ENCODE measurements around the gene APOBEC3H.
"Not testable (repeated sequence)": the region's sequence is repeated elsewhere in the genome, so short reads cannot be mapped to it uniquely, and the experiment has no call there.

The APOBEC3H gene

GRCh38 chr22:39070186-39070585, 26.9 kb upstream of the APOBEC3H start:
- in situ Hi-C loops (cut with MboI; ENCODE audit: low pct_unique_long_range_greater_than_20kb, low sequenced_read_pairs, unreplicated experiment) = no loop called here
- no peak for DNase-seq (ENCODE audit: low spot score)
- TF ChIP-seq, protein P1, sequence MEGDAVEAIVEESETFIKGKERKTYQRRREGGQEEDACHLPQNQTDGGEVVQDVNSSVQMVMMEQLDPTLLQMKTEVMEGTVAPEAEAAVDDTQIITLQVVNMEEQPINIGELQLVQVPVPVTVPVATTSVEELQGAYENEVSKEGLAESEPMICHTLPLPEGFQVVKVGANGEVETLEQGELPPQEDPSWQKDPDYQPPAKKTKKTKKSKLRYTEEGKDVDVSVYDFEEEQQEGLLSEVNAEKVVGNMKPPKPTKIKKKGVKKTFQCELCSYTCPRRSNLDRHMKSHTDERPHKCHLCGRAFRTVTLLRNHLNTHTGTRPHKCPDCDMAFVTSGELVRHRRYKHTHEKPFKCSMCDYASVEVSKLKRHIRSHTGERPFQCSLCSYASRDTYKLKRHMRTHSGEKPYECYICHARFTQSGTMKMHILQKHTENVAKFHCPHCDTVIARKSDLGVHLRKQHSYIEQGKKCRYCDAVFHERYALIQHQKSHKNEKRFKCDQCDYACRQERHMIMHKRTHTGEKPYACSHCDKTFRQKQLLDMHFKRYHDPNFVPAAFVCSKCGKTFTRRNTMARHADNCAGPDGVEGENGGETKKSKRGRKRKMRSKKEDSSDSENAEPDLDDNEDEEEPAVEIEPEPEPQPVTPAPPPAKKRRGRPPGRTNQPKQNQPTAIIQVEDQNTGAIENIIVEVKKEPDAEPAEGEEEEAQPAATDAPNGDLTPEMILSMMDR (IDR thresholded peaks at IDR 0.05; ENCODE audit: extremely low read depth, insufficient read depth, missing control alignments) = no peak

DNA sequence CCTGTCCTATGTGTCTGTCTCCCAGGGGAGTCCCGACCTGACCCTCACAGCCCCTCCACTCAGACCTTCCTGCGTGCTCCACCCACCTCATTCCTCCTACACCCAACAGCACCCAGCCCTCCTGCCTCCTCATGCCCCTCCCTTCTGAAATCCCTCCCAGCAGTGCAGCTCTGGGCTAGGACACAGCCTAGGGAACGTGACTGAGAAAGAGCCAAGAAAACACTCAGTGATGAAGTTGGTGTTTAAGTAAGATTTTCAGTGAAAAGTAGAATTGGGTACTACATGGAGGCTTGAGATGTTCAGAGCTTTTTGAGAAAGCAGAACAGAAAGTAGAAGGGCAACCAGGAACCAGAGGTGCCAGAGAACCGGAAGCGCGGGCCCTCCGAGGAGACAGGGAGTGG, 24.5 kb upstream of the APOBEC3H start:
- in situ Hi-C loops (cut with MboI; ENCODE audit: low pct_unique_long_range_greater_than_20kb, low sequenced_read_pairs, unreplicated experiment) = not testable (repeated sequence)

DNA sequence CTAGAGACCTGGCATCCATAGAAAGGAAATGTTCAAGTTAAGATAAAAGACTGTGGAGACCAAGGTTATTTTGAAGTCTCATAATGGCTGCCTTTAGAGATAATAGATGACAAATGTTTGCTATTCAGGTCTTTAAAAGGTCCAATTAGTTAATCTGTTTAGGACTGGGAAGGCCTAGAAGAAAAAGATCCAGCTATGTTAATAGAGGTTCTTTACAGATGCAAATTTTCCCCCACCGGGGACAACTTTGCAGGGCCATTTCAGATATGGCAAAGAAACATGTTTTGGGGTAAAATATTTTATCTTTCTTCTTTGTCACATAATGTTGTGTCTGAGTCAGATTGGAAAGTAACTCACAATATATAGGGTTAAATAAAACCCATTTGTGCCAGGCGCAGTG, 23.1 kb upstream of the APOBEC3H start:
- in situ Hi-C loops (cut with MboI; ENCODE audit: low pct_unique_long_range_greater_than_20kb, low sequenced_read_pairs, unreplicated experiment) = no loop called here
- TF ChIP-seq, protein P1 (IDR thresholded peaks at IDR 0.05; ENCODE audit: extremely low read depth, insufficient read depth, missing control alignments) = no peak
- no peak for DNase-seq (ENCODE audit: low spot score)

More for the DNA sequence above, 24.5 kb upstream of the APOBEC3H start:
- not testable (repeated sequence) for DNase-seq (ENCODE audit: low spot score)

DNA sequence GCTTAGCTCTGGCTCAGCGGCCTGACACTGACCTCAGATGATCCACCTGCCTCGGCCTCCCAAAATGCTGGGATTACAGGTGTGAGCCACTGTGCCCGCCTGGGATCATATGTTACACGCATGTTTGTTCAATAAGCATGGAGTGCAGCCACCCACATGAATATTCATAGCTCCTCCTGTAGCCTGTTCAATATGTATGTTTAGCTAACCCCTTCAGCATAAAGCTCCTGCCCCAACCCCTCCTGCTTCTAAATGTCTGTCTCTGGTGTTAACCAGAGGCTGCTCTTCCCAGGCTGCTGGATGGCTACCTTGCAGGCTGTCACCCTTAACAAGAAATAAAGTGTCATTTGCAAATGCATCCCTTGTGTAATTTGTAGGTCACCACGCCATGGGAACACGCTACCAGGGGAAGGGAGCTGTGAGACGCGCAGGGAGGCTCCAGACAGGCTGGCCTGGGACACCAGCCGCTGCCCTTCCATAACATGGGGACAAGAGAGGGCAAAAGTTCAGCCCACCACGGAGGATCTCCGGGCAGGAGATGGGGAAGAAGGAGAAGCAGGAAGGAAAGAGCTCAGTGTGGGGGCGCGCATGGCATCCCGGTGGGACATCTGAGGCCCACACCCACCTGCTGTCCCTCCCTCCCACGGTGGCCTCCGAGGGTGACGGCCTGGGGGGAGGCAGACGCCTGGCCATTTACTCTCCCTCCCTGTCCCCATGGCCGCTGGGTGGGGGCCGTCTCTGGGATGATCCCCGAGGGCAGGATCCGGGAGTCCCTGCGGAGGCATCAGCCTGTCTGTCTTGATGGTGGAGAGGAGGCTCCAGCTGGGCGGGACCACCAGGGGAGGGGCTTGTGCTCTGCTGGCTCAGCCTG, 20.7 kb upstream of the APOBEC3H start:
- in situ Hi-C loops (cut with MboI; ENCODE audit: low pct_unique_long_range_greater_than_20kb, low sequenced_read_pairs, unreplicated experiment); DNase-seq (ENCODE audit: low spot score): not testable (repeated sequence)

GRCh38 chr22:39077026-39077840, 19.8 kb upstream of the APOBEC3H start, which contains the start of gene APOBEC3G:
TSS of gene APOBEC3G (plus strand) at chr22:39077275. CDS start at chr22:39077362, 87 bp downstream.
- DNase-seq (ENCODE audit: low spot score); in situ Hi-C loops (cut with MboI; ENCODE audit: low pct_unique_long_range_greater_than_20kb, low sequenced_read_pairs, unreplicated experiment): not testable (repeated sequence)

- DNase-seq (ENCODE audit: low spot score); in situ Hi-C loops (cut with MboI; ENCODE audit: low pct_unique_long_range_greater_than_20kb, low sequenced_read_pairs, unreplicated experiment): not testable (repeated sequence)
Measured at GRCh38 chr22:39077912-39078311, 19.1 kb upstream of the APOBEC3H start.

DNA sequence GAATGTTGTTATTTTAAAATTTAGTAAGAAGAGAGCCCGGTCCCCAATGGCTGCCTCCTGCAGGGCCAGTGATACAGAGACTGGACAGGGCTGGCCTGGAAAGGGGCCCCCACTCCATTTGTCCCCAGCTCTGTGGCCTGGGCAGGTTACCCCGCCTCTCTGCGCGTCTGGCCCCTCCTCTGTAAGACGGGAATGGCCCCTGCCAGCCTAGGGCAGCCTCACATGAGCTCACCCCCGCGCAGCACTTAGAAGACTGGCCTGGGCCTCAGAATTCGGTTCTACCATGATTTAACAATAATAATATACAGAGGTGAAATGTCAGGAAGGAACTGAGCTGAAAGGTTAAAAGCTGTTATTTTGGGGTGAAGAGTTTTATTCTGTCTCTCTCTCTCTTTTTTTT, 18.7 kb upstream of the APOBEC3H start:
- TF ChIP-seq, protein P1 (IDR thresholded peaks at IDR 0.05; ENCODE audit: extremely low read depth, insufficient read depth, missing control alignments) = no peak
- in situ Hi-C loops (cut with MboI; ENCODE audit: low pct_unique_long_range_greater_than_20kb, low sequenced_read_pairs, unreplicated experiment) = no loop called here
- DNase-seq (ENCODE audit: low spot score) = no peak

DNA sequence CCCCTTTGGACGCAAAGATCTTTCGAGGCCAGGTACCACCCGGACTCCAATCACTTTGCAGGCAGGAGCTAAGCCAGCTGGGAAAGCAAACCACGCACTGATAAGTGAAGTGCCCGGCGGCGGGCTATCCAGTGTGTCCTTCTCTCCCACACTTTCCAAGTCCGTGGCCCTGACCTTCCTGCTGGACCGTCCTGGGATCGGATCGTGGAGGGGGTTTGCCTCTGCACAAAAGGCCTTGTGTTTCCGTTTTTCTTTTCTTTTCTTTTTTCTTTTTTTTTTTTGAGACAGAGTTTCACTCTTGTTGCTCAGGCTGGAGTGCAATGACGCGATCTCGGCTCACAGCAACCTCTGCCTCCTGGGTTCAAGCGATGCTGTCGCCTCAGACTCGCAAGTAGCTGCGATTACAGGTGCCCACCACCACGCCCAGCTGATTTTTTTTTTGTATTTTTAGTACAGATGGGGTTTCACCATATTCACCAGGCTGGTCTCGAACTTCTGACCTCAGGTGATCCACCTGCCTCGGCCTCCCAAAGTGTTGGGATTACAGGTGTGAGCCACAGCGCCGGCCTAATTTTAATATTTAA, 17.9 kb upstream of the APOBEC3H start:
- in situ Hi-C loops (cut with MboI; ENCODE audit: low pct_unique_long_range_greater_than_20kb, low sequenced_read_pairs, unreplicated experiment); DNase-seq (ENCODE audit: low spot score): not testable (repeated sequence)

Measured in GM13977 (cell line).